Mesenchymal stem cell (in vitro differentiated cells and primary cell): ENCODE measurements around the gene ZNF254.

Experiments used
- DNase-seq: peaks from one replicate; pipeline ENCODE4 v3.0.0-alpha.2; 2013
- H2AFZ ChIP-seq: one replicate; pipeline ENCODE4 v1.6.1; 2013; ENCODE audit warnings: low read depth, mild to moderate bottlenecking, control low read depth, inconsistent platforms, low read length, moderate library complexity
- H2AK5ac ChIP-seq: 2 replicates; pipeline ENCODE4 v1.6.1; 2013; ENCODE audit warnings: low read length, moderate library complexity, mild to moderate bottlenecking, inconsistent platforms; ENCODE audit not compliant: severe bottlenecking
- H2BK120ac ChIP-seq: one replicate; pipeline ENCODE4 v1.6.1; 2013; ENCODE audit warnings: low read depth, mild to moderate bottlenecking, inconsistent platforms, low read length, moderate library complexity
- H2BK12ac ChIP-seq, 2 experiments: one replicate each; pipeline ENCODE4 v1.6.1; 2013; ENCODE audit warnings: inconsistent platforms in 2 of 2, low read length in 2 of 2, mild to moderate bottlenecking in 2 of 2, moderate library complexity in 2 of 2, control low read depth in 1 of 2
- H2BK15ac ChIP-seq: one replicate; pipeline ENCODE4 v1.6.1; 2013; ENCODE audit warnings: mild to moderate bottlenecking, low read depth, inconsistent platforms; ENCODE audit not compliant: poor library complexity, severe bottlenecking
- H2BK5ac ChIP-seq: 2 replicates; pipeline ENCODE4 v1.6.1; 2013; ENCODE audit warnings: low read depth, mild to moderate bottlenecking, low read length, control low read depth, inconsistent platforms; ENCODE audit not compliant: poor library complexity, severe bottlenecking
- H3K14ac ChIP-seq, 2 experiments: one replicate each; pipeline ENCODE4 v1.6.1; 2013; ENCODE audit warnings: inconsistent platforms in 2 of 2, low read length in 2 of 2, control low read depth in 1 of 2, mild to moderate bottlenecking in 1 of 2, moderate library complexity in 1 of 2
- H3K18ac ChIP-seq, 2 experiments: one replicate each; pipeline ENCODE4 v1.6.1; 2013; ENCODE audit warnings: inconsistent platforms in 2 of 2, low read length in 2 of 2, control low read depth in 1 of 2, low read depth in 1 of 2, mild to moderate bottlenecking in 1 of 2
- H3K23ac ChIP-seq, 2 experiments: one replicate each; pipeline ENCODE4 v1.6.1; 2013; ENCODE audit warnings: inconsistent platforms in 2 of 2, low read length in 2 of 2, mild to moderate bottlenecking in 2 of 2, moderate library complexity in 2 of 2, control low read depth in 1 of 2
- H3K27ac ChIP-seq: 2 replicates; pipeline ENCODE4 v1.5.1; 2013; ENCODE audit warnings: mild to moderate bottlenecking, moderate library complexity, low read length, control low read depth, inconsistent platforms; ENCODE audit not compliant: poor library complexity, severe bottlenecking
- H3K27me3 ChIP-seq, 2 experiments: 2 replicates each; pipeline versions ENCODE4 v1.6.1 to v1.7.0; 2013; ENCODE audit warnings: low read length in 2 of 2, mild to moderate bottlenecking in 2 of 2, moderate library complexity in 2 of 2, control low read depth in 1 of 2, inconsistent platforms in 1 of 2; ENCODE audit not compliant: control insufficient read depth in 1 of 2, insufficient read depth in 1 of 2
- H3K36me3 ChIP-seq, 2 experiments: 2 replicates each; pipeline versions ENCODE4 v1.6.1 to v1.7.0; 2013; ENCODE audit warnings: low read length in 2 of 2, control low read depth in 1 of 2, inconsistent platforms in 1 of 2, low read depth in 1 of 2, mild to moderate bottlenecking in 1 of 2; ENCODE audit not compliant: insufficient read depth in 2 of 2, control insufficient read depth in 1 of 2
- H3K4ac ChIP-seq, 2 experiments: one replicate each; pipeline ENCODE4 v1.6.1; 2013; ENCODE audit warnings: inconsistent platforms in 2 of 2, low read length in 2 of 2, mild to moderate bottlenecking in 2 of 2, moderate library complexity in 2 of 2, control low read depth in 1 of 2, low read depth in 1 of 2
- H3K4me1 ChIP-seq: 2 replicates; pipeline ENCODE4 v1.6.1; 2013; ENCODE audit warnings: low read depth, low read length, control low read depth; ENCODE audit not compliant: control insufficient read depth, insufficient read depth
- H3K4me2 ChIP-seq: 2 replicates; pipeline ENCODE4 v1.6.1; 2013; ENCODE audit warnings: low read length, mild to moderate bottlenecking, inconsistent platforms; ENCODE audit not compliant: poor library complexity, severe bottlenecking
- H3K4me3 ChIP-seq, 2 experiments: 2 replicates each; pipeline versions ENCODE4 v1.5.1 to v1.7.0; 2013; ENCODE audit warnings: low read length in 2 of 2, mild to moderate bottlenecking in 2 of 2, control low read depth in 1 of 2, low read depth in 1 of 2; ENCODE audit not compliant: insufficient read depth in 1 of 2
- H3K79me1 ChIP-seq: replicated peaks from 2 replicates; pipeline ENCODE4 v1.6.1; 2013; ENCODE audit warnings: mild to moderate bottlenecking, control low read depth, low read length, inconsistent platforms; ENCODE audit not compliant: poor library complexity, severe bottlenecking
- H3K9ac ChIP-seq: 2 replicates; pipeline ENCODE4 v1.7.0; 2013; ENCODE audit warnings: mild to moderate bottlenecking, low read length, moderate library complexity
- H3K9me3 ChIP-seq: 2 replicates; pipeline ENCODE4 v1.7.0; 2013; ENCODE audit warnings: mild to moderate bottlenecking, low read length; ENCODE audit not compliant: control insufficient read depth
- H4K8ac ChIP-seq: one replicate; pipeline ENCODE4 v1.6.1; 2013; ENCODE audit warnings: inconsistent platforms, mild to moderate bottlenecking, low read length, moderate library complexity
- H4K91ac ChIP-seq: one replicate; pipeline ENCODE4 v1.6.1; 2013; ENCODE audit warnings: mild to moderate bottlenecking, low read length, inconsistent platforms
- WGBS: methylation state at CpG from one replicate; pipeline ENCODE4 v1.1.7; 2013; ENCODE audit warnings: mixed read lengths; 5-methylcytosine and 5-hydroxymethylcytosine counted together

Gene ZNF254

DNA sequence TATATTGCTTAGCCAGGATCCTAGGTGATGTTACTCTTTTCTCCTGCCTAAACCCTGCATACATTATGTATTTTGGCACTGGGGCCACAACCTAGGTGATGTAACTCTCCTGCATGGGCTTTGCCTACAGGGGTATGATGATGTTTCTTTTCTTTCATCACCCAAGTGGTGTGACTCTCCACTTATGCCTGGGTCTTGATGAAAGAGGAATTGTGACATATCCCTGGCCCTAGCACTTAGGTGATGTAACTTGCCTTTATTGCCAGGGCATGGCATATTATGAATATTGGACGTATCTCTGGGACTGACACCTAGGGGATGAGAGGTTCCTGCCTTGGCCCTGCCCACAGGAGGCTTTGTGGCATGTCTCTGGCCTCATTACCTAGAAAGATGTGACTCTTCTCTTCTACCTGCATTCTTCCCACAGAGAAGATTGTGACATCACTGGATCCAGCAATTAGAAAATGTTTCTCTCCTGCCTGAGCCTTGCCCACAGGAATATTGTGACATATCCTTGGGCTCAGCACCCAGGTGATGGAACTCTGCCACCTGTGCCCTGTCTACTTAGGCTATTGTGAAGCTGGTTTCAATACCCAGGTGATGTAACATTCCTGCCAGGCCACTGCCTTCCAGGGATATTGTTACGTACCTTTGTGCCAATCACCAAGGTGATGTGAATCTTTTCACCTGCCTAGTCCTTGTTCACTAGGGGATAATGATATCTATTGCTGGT, 27.3 kb upstream of the ZNF254 start:
- WGBS, result 79% methylated on average over 2 of the region's 2 CpGs
- H3K18ac ChIP-seq, result no peak overlapping the region
- no peak overlapping the region for H3K4me2 ChIP-seq

DNA sequence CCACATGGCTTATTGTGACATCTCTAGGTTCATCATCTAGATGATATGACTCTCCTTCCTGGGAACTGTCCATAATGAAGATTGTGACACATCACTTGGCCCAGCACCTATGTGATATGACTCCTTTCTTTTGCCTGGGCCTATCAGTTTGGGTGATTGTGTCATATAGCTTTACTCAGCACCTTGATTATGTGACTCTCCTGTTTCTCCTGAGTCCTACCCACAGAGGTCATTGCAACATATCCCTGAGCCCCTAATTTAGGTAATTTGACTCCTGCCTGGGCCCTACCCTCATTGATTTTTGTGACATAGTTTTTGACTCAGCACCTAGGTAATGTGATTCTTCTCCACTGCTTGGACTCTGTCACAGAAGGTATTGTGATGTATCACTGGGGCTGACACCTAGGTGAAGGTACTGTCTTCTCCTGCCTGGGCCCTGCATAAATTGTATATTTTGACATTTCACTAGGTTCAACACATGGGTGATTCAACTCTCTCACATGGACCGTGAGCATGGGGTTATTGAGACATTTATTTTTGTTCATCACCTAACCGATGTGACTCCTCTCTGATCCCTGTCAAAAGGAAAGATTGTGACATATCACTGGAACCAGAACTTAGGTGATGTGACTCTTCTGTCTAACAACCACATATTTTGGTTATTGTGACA, 26.2 kb upstream of the ZNF254 start:
- H4K91ac ChIP-seq, result no peak overlapping the region
- no peaks in the 10 kb centered on the region for H3K27me3 ChIP-seq
- WGBS, result 71% methylated on average over 2 of the region's 2 CpGs

More for the DNA sequence above, 27.3 kb upstream of the ZNF254 start:
- Histone ChIP-seq H3K4me3 (no peak overlapping the region), H3K14ac (no peak overlapping the region), H3K36me3 (peaks cover 40 to 71% of the 10 kb centered on the region in 2 experiments), H4K8ac (no peak overlapping the region), H2AK5ac (no peak overlapping the region), H3K27me3 (no peaks in the 10 kb centered on the region), H3K79me1 (peaks cover 27% of the 10 kb centered on the region), H2BK5ac (no peak overlapping the region), H4K91ac (no peak overlapping the region), H3K4ac (no peak overlapping the region), H3K4me1 (no peaks in the 10 kb centered on the region), H2BK15ac (no peak overlapping the region), H2BK120ac (no peak overlapping the region), H3K23ac (no peak overlapping the region), H3K9ac (no peak overlapping the region), H2AFZ (no peak overlapping the region), H3K9me3 (no peaks in the 10 kb centered on the region), H3K27ac (no peak overlapping the region), H2BK12ac (no peak overlapping the region)
- no peak for DNase-seq

DNA sequence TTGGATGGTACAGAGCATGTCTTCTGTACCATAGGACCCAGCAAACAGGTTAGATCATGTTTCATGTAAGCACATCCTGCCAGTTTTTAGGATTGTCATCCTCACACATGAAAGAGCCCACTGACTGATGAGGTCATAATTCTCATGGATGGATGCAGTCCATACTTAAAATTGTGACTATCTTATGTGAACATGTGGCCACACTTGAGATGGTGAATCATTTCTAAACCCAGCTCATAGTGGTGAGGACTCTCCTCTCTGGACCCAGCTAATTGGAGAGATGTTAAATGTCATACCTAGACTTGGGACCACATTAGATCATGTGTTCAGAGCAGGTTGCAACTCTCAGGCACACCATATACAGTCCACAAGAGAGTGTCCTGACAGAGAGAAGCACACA, 24.8 kb upstream of the ZNF254 start:
- no peak overlapping the region for H3K23ac ChIP-seq
- DNase-seq, result no peak
- H2BK5ac ChIP-seq, result no peak overlapping the region
- H2AFZ ChIP-seq, result no peak overlapping the region
- H3K36me3 ChIP-seq, result peaks cover 31 to 71% of the 10 kb centered on the region in 2 experiments
- H2BK15ac ChIP-seq, result no peak overlapping the region
- no peaks in the 10 kb centered on the region for H3K9me3 ChIP-seq
- no peak overlapping the region for H4K91ac ChIP-seq
- H3K4me2 ChIP-seq, result no peak overlapping the region
- no peak overlapping the region for H2BK12ac ChIP-seq
- no peaks in the 10 kb centered on the region for H3K27me3 ChIP-seq
- no peak overlapping the region for H3K27ac ChIP-seq
- no peak overlapping the region for H3K18ac ChIP-seq
- H2BK120ac ChIP-seq, result no peak overlapping the region
- H3K79me1 ChIP-seq, result peaks cover 25% of the 10 kb centered on the region
- H4K8ac ChIP-seq, result no peak overlapping the region
- H3K9ac ChIP-seq, result no peak overlapping the region
- no peak overlapping the region for H2AK5ac ChIP-seq
- no peak overlapping the region for H3K4ac ChIP-seq
- no peaks in the 10 kb centered on the region for H3K4me1 ChIP-seq
- H3K4me3 ChIP-seq, result no peak overlapping the region
- no peak overlapping the region for H3K14ac ChIP-seq

More for the DNA sequence above, 26.2 kb upstream of the ZNF254 start:
- no peak overlapping the region for H3K4ac ChIP-seq
- H3K79me1 ChIP-seq, result peaks cover 30% of the 10 kb centered on the region
- H4K8ac ChIP-seq, result no peak overlapping the region
- DNase-seq, result no peak
- no peak overlapping the region for H3K27ac ChIP-seq
- no peaks in the 10 kb centered on the region for H3K9me3 ChIP-seq
- H2AK5ac ChIP-seq, result no peak overlapping the region
- H3K18ac ChIP-seq, result no peak overlapping the region
- H2BK5ac ChIP-seq, result no peak overlapping the region
- no peak overlapping the region for H3K14ac ChIP-seq
- no peak overlapping the region for H3K9ac ChIP-seq
- no peak overlapping the region for H3K4me2 ChIP-seq
- no peak overlapping the region for H2AFZ ChIP-seq
- H3K4me1 ChIP-seq, result no peaks in the 10 kb centered on the region
- peaks cover 39 to 75% of the 10 kb centered on the region in 2 experiments for H3K36me3 ChIP-seq
- no peak overlapping the region for H2BK120ac ChIP-seq
- H3K4me3 ChIP-seq, result no peak overlapping the region
- no peak overlapping the region for H2BK12ac ChIP-seq
- H3K23ac ChIP-seq, result no peak overlapping the region
- no peak overlapping the region for H2BK15ac ChIP-seq

DNA sequence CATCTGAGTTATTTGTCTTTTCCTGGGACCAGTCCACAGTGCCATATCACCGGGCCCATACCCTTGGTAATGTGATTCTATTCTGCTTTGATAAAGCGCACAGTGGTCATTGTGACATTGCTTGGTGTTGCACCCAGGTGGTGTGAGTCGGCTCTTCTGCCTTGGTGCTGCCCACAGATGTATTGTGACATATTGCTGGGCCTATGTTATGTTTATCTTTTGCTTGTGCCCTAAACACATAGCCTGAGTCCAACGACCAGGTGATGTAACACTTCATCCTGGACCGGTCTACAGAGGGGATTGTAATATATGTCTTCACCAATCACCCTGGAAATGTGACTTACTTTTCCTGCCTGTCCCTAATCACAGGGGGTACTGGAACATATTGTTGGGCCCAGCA, 23.7 kb upstream of the ZNF254 start:
- no peaks in the 10 kb centered on the region for H3K27me3 ChIP-seq
- no peak overlapping the region for H3K14ac ChIP-seq
- no peak overlapping the region for H3K4me2 ChIP-seq
- H4K91ac ChIP-seq, result no peak overlapping the region
- no peak overlapping the region for H3K4ac ChIP-seq
- H3K36me3 ChIP-seq, result peaks cover 36 to 70% of the 10 kb centered on the region in 2 experiments
- peaks cover 29% of the 10 kb centered on the region for H3K79me1 ChIP-seq
- H3K27ac ChIP-seq, result no peak overlapping the region
- H2AK5ac ChIP-seq, result no peak overlapping the region
- H3K4me3 ChIP-seq, result no peak overlapping the region
- no peak overlapping the region for H2BK5ac ChIP-seq
- no peak for DNase-seq
- no peak overlapping the region for H2BK12ac ChIP-seq
- H3K18ac ChIP-seq, result no peak overlapping the region
- 96% methylated on average over 5 of the region's 5 CpGs for WGBS
- H3K23ac ChIP-seq, result no peak overlapping the region
- H3K9ac ChIP-seq, result no peak overlapping the region
- H2AFZ ChIP-seq, result no peak overlapping the region
- H3K9me3 ChIP-seq, result no peaks in the 10 kb centered on the region
- no peak overlapping the region for H2BK15ac ChIP-seq
- H3K4me1 ChIP-seq, result no peaks in the 10 kb centered on the region
- no peak overlapping the region for H2BK120ac ChIP-seq
- no peak overlapping the region for H4K8ac ChIP-seq
